ENCODE results near the gene TRMT2A. TPM values are rescaled to one million over a fixed set of nuclear protein-coding genes. Genes with fewer than 3 reads are reported as not detected.

The TRMT2A gene
- polyA plus RNA-seq, 1 donor (not counting 4 experiments of a cell fraction or from before 2014, with no cell fraction given), result 18.3 TPM

- Histone ChIP-seq H3K4me2 (ENCODE audit: control insufficient read depth, extremely low read depth, insufficient read depth, low read depth, low read length) (no peak overlapping the region), H3K27me3 (ENCODE audit: control insufficient read depth, extremely low read depth, insufficient read depth, low read length) (no peaks in the 10 kb centered on the region), H3K79me2 (ENCODE audit: control insufficient read depth, insufficient read depth, low read length) (peaks cover 15% of the 10 kb centered on the region), H3K9ac (ENCODE audit: control insufficient read depth, extremely low read depth, insufficient read depth, low read length) (no peak overlapping the region), H3K4me3 (ENCODE audit: control insufficient read depth in 2 of 3, extremely low read depth in 1 of 3, insufficient read depth in 2 of 3, low read depth in 1 of 3, low read length in 3 of 3) (no peak overlapping the region), H3K9me1 (ENCODE audit: control insufficient read depth, extremely low read depth, insufficient read depth, low read length) (no peaks in the 10 kb centered on the region), H3K27ac (ENCODE audit: control insufficient read depth, insufficient read depth, low read length) (no peak overlapping the region), H2AFZ (ENCODE audit: control insufficient read depth, low read length) (no peak overlapping the region), H3K4me1 (ENCODE audit: control insufficient read depth, extremely low read depth, insufficient read depth, low read length) (no peaks in the 10 kb centered on the region), H3K36me3 (ENCODE audit: control insufficient read depth in 2 of 2, extremely low read depth in 1 of 2, insufficient read depth in 2 of 2, low read length in 2 of 2) (peaks cover 9 to 27% of the 10 kb centered on the region in 2 experiments), H3K9me3 (ENCODE audit: control insufficient read depth, low read depth, low read length) (no peaks in the 10 kb centered on the region), H4K20me1 (ENCODE audit: control insufficient read depth, extremely low read depth, insufficient read depth, low read length) (peaks cover 5% of the 10 kb centered on the region)
- no peak for FAIRE-seq
- dilution Hi-C loops (cut with MboI; ENCODE audit: extremely low pct_ligation_motif_present, low sequenced_read_pairs), result no loop called here
- no peak for DNase-seq (ENCODE audit: low read depth, low spot score)
- TF ChIP-seq CTCF (optimal IDR thresholded peaks at IDR 0.05 in 1 of 3, IDR thresholded peaks at IDR 0.05 in 1 of 3, conservative IDR thresholded peaks at IDR 0.05 in 1 of 3; ENCODE audit: extremely low read depth in 1 of 3, insufficient read depth in 2 of 3, low read length in 3 of 3), result no peak
- TF ChIP-seq EZH2 (IDR thresholded peaks at IDR 0.05; ENCODE audit: low read length), result no peak
These were observed 25.9 kb upstream of the TRMT2A start for GRCh38 chr22:20142711-20143621.

GRCh38 chr22:20141186-20142077, 24.4 kb upstream of the TRMT2A start:
- Histone ChIP-seq H3K4me1 (ENCODE audit: control insufficient read depth, extremely low read depth, insufficient read depth, low read length) (peaks cover 3% of the 10 kb centered on the region), H4K20me1 (ENCODE audit: control insufficient read depth, extremely low read depth, insufficient read depth, low read length) (peaks cover 17% of the 10 kb centered on the region), H3K9ac (ENCODE audit: control insufficient read depth, extremely low read depth, insufficient read depth, low read length) (no peak overlapping the region), H3K27ac (ENCODE audit: control insufficient read depth, insufficient read depth, low read length) (no peak overlapping the region), H3K9me3 (ENCODE audit: control insufficient read depth, low read depth, low read length) (no peaks in the 10 kb centered on the region), H3K79me2 (ENCODE audit: control insufficient read depth, insufficient read depth, low read length) (peaks cover 29% of the 10 kb centered on the region), H3K27me3 (ENCODE audit: control insufficient read depth, extremely low read depth, insufficient read depth, low read length) (no peaks in the 10 kb centered on the region), H3K4me2 (ENCODE audit: control insufficient read depth, extremely low read depth, insufficient read depth, low read depth, low read length) (no peak overlapping the region), H3K9me1 (ENCODE audit: control insufficient read depth, extremely low read depth, insufficient read depth, low read length) (no peaks in the 10 kb centered on the region), H3K4me3 (ENCODE audit: control insufficient read depth in 2 of 3, extremely low read depth in 1 of 3, insufficient read depth in 2 of 3, low read depth in 1 of 3, low read length in 3 of 3) (no peak overlapping the region), H2AFZ (ENCODE audit: control insufficient read depth, low read length) (no peak overlapping the region), H3K36me3 (ENCODE audit: control insufficient read depth in 2 of 2, extremely low read depth in 1 of 2, insufficient read depth in 2 of 2, low read length in 2 of 2) (peaks cover 9 to 28% of the 10 kb centered on the region in 2 experiments)
- no peak for FAIRE-seq
- no peak for TF ChIP-seq EZH2 (IDR thresholded peaks at IDR 0.05; ENCODE audit: low read length)
- TF ChIP-seq CTCF (optimal IDR thresholded peaks at IDR 0.05 in 1 of 3, IDR thresholded peaks at IDR 0.05 in 1 of 3, conservative IDR thresholded peaks at IDR 0.05 in 1 of 3; ENCODE audit: extremely low read depth in 1 of 3, insufficient read depth in 2 of 3, low read length in 3 of 3), result no peak
- DNase-seq (ENCODE audit: low read depth, low spot score), result no peak
- dilution Hi-C loops (cut with MboI; ENCODE audit: extremely low pct_ligation_motif_present, low sequenced_read_pairs), result no loop called here

Measured in keratinocyte (primary cell).